ENCODE results near the gene SLCO1C1.

SLCO1C1 gene

DNA sequence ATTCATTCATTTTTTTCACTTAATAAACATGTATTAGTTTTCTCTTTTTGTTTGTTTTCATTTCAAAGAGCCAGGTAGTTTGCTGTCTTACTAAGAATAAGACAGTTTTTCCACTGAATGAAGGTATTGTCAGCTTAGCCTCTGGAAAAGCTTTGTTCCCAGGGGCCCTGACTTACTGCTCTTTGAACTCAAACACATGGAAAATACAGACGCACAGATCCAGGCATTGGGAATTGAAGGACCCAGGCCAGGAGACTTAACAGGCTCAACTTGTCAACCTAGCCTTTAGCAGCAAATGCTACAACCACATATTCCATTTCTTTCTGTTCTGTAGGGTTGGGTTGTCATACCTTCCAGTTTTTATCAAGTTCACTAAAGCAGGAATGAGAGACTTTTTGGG, 38.5 kb upstream of the SLCO1C1 start:
- H3K4me3 ChIP-seq (ENCODE audit: low read depth in 1 of 2, low read length in 2 of 2) = no peak overlapping the region

GRCh38 chr12:20657496-20657895, 37.6 kb upstream of the SLCO1C1 start:
- no peaks in the 10 kb centered on the region for H3K4me1 ChIP-seq (ENCODE audit: insufficient read depth, low read length)
- DNase-seq (no peak), ATAC-seq (ENCODE audit: insufficient read depth, low read depth) (no peak)
- H3K36me3 ChIP-seq (ENCODE audit: insufficient read depth, low read length) = no peaks in the 10 kb centered on the region
- no peaks in the 10 kb centered on the region for H3K79me2 ChIP-seq (ENCODE audit: insufficient read depth, low read length)
- no peaks in the 10 kb centered on the region for H3K9me3 ChIP-seq (ENCODE audit: insufficient read depth, low read length, severe bottlenecking)
- H3K27me3 ChIP-seq (ENCODE audit: insufficient read depth, low read length, poor library complexity) = no peaks in the 10 kb centered on the region
- no peak overlapping the region for H3K4me3 ChIP-seq (ENCODE audit: low read depth in 1 of 2, low read length in 2 of 2)
- no peak overlapping the region for H3K9ac ChIP-seq (ENCODE audit: low read depth, low read length)
- H4K20me1 ChIP-seq (ENCODE audit: insufficient read depth, low read length) = no peaks in the 10 kb centered on the region
- no peak overlapping the region for H3K27ac ChIP-seq (ENCODE audit: low read length)
- no peak overlapping the region for H2AFZ ChIP-seq (ENCODE audit: low read depth, low read length)
- no peak overlapping the region for H3K4me2 ChIP-seq (ENCODE audit: insufficient read depth, low read length)
- TF ChIP-seq EZH2 (IDR thresholded peaks at IDR 0.05; ENCODE audit: borderline replicate concordance, low read depth, low read length, severe bottlenecking) (no peak), CTCF (IDR thresholded peaks at IDR 0.05; ENCODE audit: borderline replicate concordance, extremely low read depth, low read length, poor library complexity, severe bottlenecking) (no peak)

More for the DNA sequence above, 38.5 kb upstream of the SLCO1C1 start:
- H3K9me3 ChIP-seq (ENCODE audit: insufficient read depth, low read length, severe bottlenecking) = no peaks in the 10 kb centered on the region
- no peaks in the 10 kb centered on the region for H3K4me1 ChIP-seq (ENCODE audit: insufficient read depth, low read length)
- H3K4me2 ChIP-seq (ENCODE audit: insufficient read depth, low read length) = no peak overlapping the region
- H3K79me2 ChIP-seq (ENCODE audit: insufficient read depth, low read length) = no peaks in the 10 kb centered on the region
- ATAC-seq (ENCODE audit: insufficient read depth, low read depth) = no peak
- H3K36me3 ChIP-seq (ENCODE audit: insufficient read depth, low read length) = no peaks in the 10 kb centered on the region
- no peak overlapping the region for H2AFZ ChIP-seq (ENCODE audit: low read depth, low read length)
- H3K9ac ChIP-seq (ENCODE audit: low read depth, low read length) = no peak overlapping the region
- DNase-seq = no peak
- TF ChIP-seq EZH2 (IDR thresholded peaks at IDR 0.05; ENCODE audit: borderline replicate concordance, low read depth, low read length, severe bottlenecking) = no peak
- no peak for TF ChIP-seq CTCF (IDR thresholded peaks at IDR 0.05; ENCODE audit: borderline replicate concordance, extremely low read depth, low read length, poor library complexity, severe bottlenecking)
- H4K20me1 ChIP-seq (ENCODE audit: insufficient read depth, low read length) = no peaks in the 10 kb centered on the region
- H3K27ac ChIP-seq (ENCODE audit: low read length) = no peak overlapping the region
- no peaks in the 10 kb centered on the region for H3K27me3 ChIP-seq (ENCODE audit: insufficient read depth, low read length, poor library complexity)

GRCh38 chr12:20681334-20681733, 13.8 kb upstream of the SLCO1C1 start:
- no peaks in the 10 kb centered on the region for H3K27me3 ChIP-seq (ENCODE audit: insufficient read depth, low read length, poor library complexity)
- H3K9ac ChIP-seq (ENCODE audit: low read depth, low read length) = no peak overlapping the region
- ATAC-seq (ENCODE audit: insufficient read depth, low read depth) (no peak), DNase-seq (no peak)
- H3K79me2 ChIP-seq (ENCODE audit: insufficient read depth, low read length) = no peaks in the 10 kb centered on the region
- no peaks in the 10 kb centered on the region for H3K4me1 ChIP-seq (ENCODE audit: insufficient read depth, low read length)
- TF ChIP-seq CTCF (IDR thresholded peaks at IDR 0.05; ENCODE audit: borderline replicate concordance, extremely low read depth, low read length, poor library complexity, severe bottlenecking) (no peak), EZH2 (IDR thresholded peaks at IDR 0.05; ENCODE audit: borderline replicate concordance, low read depth, low read length, severe bottlenecking) (no peak)
- H3K27ac ChIP-seq (ENCODE audit: low read length) = no peak overlapping the region
- H3K36me3 ChIP-seq (ENCODE audit: insufficient read depth, low read length) = no peaks in the 10 kb centered on the region
- H2AFZ ChIP-seq (ENCODE audit: low read depth, low read length) = no peak overlapping the region
- H3K9me3 ChIP-seq (ENCODE audit: insufficient read depth, low read length, severe bottlenecking) = no peaks in the 10 kb centered on the region
- H4K20me1 ChIP-seq (ENCODE audit: insufficient read depth, low read length) = no peaks in the 10 kb centered on the region
- H3K4me3 ChIP-seq (ENCODE audit: low read depth in 1 of 2, low read length in 2 of 2) = no peak overlapping the region
- H3K4me2 ChIP-seq (ENCODE audit: insufficient read depth, low read length) = no peak overlapping the region
